Peyer's patch (tissue), 4 donors: ENCODE data around the gene EVC. TPM values are rescaled to one million over a fixed set of nuclear protein-coding genes. Genes with fewer than 3 reads are reported as not detected.

ENCODE experiments used
- DNase-seq, 3 donors: peaks; one replicate each; pipeline ENCODE4 v3.0.0-alpha.2; 2017 to 2019
- H3K27ac ChIP-seq, 4 donors: fragments of 200-600 bp; sonication (generic); one replicate each; pipeline ENCODE4 v1.5.1; 2016 to 2019
- H3K27me3 ChIP-seq, 2 donors: fragments of 200-600 bp; sonication (generic); one replicate each; pipeline ENCODE4 v1.5.1; 2019
- H3K36me3 ChIP-seq, 3 donors: fragments of 200-600 bp; sonication (generic); one replicate each; pipeline ENCODE4 v1.5.1; 2016 to 2019
- H3K4me1 ChIP-seq, 4 donors: fragments of 200-600 bp; sonication (generic); one replicate each; pipeline ENCODE4 v1.5.1; 2016 to 2019
- H3K4me3 ChIP-seq, 4 donors: fragments of 200-600 bp; sonication (generic); 1 replicate in 3 of 4; 2 replicates in 1 of 4; pipeline ENCODE4 v1.5.1; 2016 to 2019; ENCODE audit warnings: mild to moderate bottlenecking in 1 of 4
- H3K9me3 ChIP-seq, 4 donors: fragments of 200-600 bp; sonication (generic); one replicate each; pipeline ENCODE4 v1.5.1; 2016 to 2019; ENCODE audit warnings: mild to moderate bottlenecking in 1 of 4
- CTCF ChIP-seq, 6 experiments: fragments of 450-650 bp in 4 of 6; fragments of 200-600 bp in 2 of 6; sonication (generic) in 1 of 6; IDR thresholded peaks; one replicate each; pipeline ENCODE4 v1.5.1; 2017 to 2019; ENCODE audit warnings: antibody characterized with exemption in 6 of 6, mild to moderate bottlenecking in 3 of 6, moderate library complexity in 1 of 6
- POLR2A ChIP-seq, 2 donors: fragments of 450-650 bp; IDR thresholded peaks; one replicate each; pipeline ENCODE4 v1.5.1; 2017; ENCODE audit warnings: antibody characterized with exemption in 2 of 2, mild to moderate bottlenecking in 2 of 2, moderate library complexity in 2 of 2
- total RNA-seq, 4 donors: library from RNA; depleted of rRNA; stranded (reverse); fragments of >200 nt; gene quantifications; one replicate each; pipeline ENCODE4 v1.1.0, GENCODE V29; 2016

The EVC gene
- total RNA-seq, 4 donors from 2014 or later, result 1.6 to 40.4 (median 4.4) TPM

GRCh38 chr4:5735463-5735862 is 24.5 kb downstream of the EVC start:
- Histone ChIP-seq H3K9me3 (no peaks in the 10 kb centered on the region), H3K27ac (no peak overlapping the region), H3K27me3 (no peaks in the 10 kb centered on the region), H3K4me3 (no peak overlapping the region), H3K4me1 (no peaks in the 10 kb centered on the region), H3K36me3 (peaks cover 0 to 5% (median 0%) of the 10 kb centered on the region in 3 donors)
- no peak for TF ChIP-seq POLR2A (IDR thresholded peaks at IDR 0.05)
- no peak for TF ChIP-seq CTCF (IDR thresholded peaks at IDR 0.05)
- DNase-seq, result no peak

- no peak for DNase-seq
- no peak for TF ChIP-seq POLR2A (IDR thresholded peaks at IDR 0.05)
- no peak for TF ChIP-seq CTCF (IDR thresholded peaks at IDR 0.05)
- Histone ChIP-seq H3K9me3 (no peaks in the 10 kb centered on the region), H3K27me3 (no peaks in the 10 kb centered on the region), H3K36me3 (peaks cover 0 to 5% (median 0%) of the 10 kb centered on the region in 3 donors), H3K4me1 (no peaks in the 10 kb centered on the region), H3K4me3 (no peak overlapping the region), H3K27ac (no peak overlapping the region)
Observed at GRCh38 chr4:5738061-5738460, 27.1 kb downstream of the EVC start.

- no peak for DNase-seq
- Histone ChIP-seq H3K4me1 (no peaks in the 10 kb centered on the region), H3K36me3 (no peaks in the 10 kb centered on the region), H3K27ac (no peak overlapping the region), H3K9me3 (no peaks in the 10 kb centered on the region), H3K27me3 (no peaks in the 10 kb centered on the region), H3K4me3 (no peak overlapping the region)
- TF ChIP-seq CTCF (IDR thresholded peaks at IDR 0.05) (no peak), POLR2A (IDR thresholded peaks at IDR 0.05) (no peak)
Observed at GRCh38 chr4:5742388-5742787, 31.4 kb downstream of the EVC start.

GRCh38 chr4:5742968-5743367 is 32.0 kb downstream of the EVC start:
- Histone ChIP-seq H3K27me3 (no peaks in the 10 kb centered on the region), H3K36me3 (no peaks in the 10 kb centered on the region), H3K27ac (no peak overlapping the region), H3K4me1 (no peaks in the 10 kb centered on the region), H3K9me3 (no peaks in the 10 kb centered on the region), H3K4me3 (no peak overlapping the region)
- TF ChIP-seq CTCF (IDR thresholded peaks at IDR 0.05), result no peak
- TF ChIP-seq POLR2A (IDR thresholded peaks at IDR 0.05), result no peak
- DNase-seq, result no peak

- Histone ChIP-seq H3K27me3 (no peaks in the 10 kb centered on the region), H3K36me3 (no peaks in the 10 kb centered on the region), H3K9me3 (no peaks in the 10 kb centered on the region), H3K4me3 (no peak overlapping the region), H3K4me1 (no peaks in the 10 kb centered on the region), H3K27ac (no peak overlapping the region)
- no peak for DNase-seq
- TF ChIP-seq POLR2A (IDR thresholded peaks at IDR 0.05) (no peak), CTCF (IDR thresholded peaks at IDR 0.05) (no peak)
Observed at GRCh38 chr4:5746250-5746649, 35.2 kb downstream of the EVC start.
